Brain microvascular endothelial cell (primary cell): Measurements from ENCODE around the gene TRIM47.

Experiments
- DNase-seq: peaks from one replicate; pipeline ENCODE4 v3.0.0-alpha.2; 2020
- H3K27ac ChIP-seq: fragments of 250-450 bp; sonication (Bioruptor Pico); 2 replicates; pipeline ENCODE4 v1.5.1; 2020; ENCODE audit warnings: mild to moderate bottlenecking, moderate library complexity
- H3K27me3 ChIP-seq: fragments of 250-450 bp; sonication (Bioruptor Pico); replicated peaks from 2 replicates; pipeline ENCODE4 v1.5.1; 2020; ENCODE audit warnings: mild to moderate bottlenecking
- H3K36me3 ChIP-seq: fragments of 250-450 bp; sonication (Bioruptor Pico); replicated peaks from 2 replicates; pipeline ENCODE4 v1.5.1; 2020; ENCODE audit warnings: mild to moderate bottlenecking
- H3K4me3 ChIP-seq: 2 replicates; pipeline ENCODE4 v1.5.1; 2011; ENCODE audit warnings: low read depth, mild to moderate bottlenecking, control low read depth, low read length, moderate library complexity
- CTCF ChIP-seq: IDR thresholded peaks from 2 replicates; pipeline ENCODE4 v1.5.1; 2011; ENCODE audit warnings: low read depth, mild to moderate bottlenecking, moderate library complexity, low read length, control low read depth, inconsistent platforms; ENCODE audit errors: missing control alignments
- in situ Hi-C: cut with HindIII; loops from 2 replicates; pipeline ENCODE4 v1.10.0; 2017; ENCODE audit warnings: low sequenced_read_pairs, low pct_ligation_motif_present

TRIM47 gene

GRCh38 chr17:75850928-75851692 is 27.3 kb downstream of the TRIM47 start:
- Histone ChIP-seq H3K27ac (no peak overlapping the region), H3K4me3 (no peak overlapping the region), H3K27me3 (no peaks in the 10 kb centered on the region), H3K36me3 (peaks cover 51% of the 10 kb centered on the region)
- TF ChIP-seq CTCF = no peak
- DNase-seq = no peak
- in situ Hi-C loops = no loop called here

GRCh38 chr17:75849724-75850123 is 28.7 kb downstream of the TRIM47 start:
- Histone ChIP-seq H3K4me3 (no peak overlapping the region), H3K27me3 (no peaks in the 10 kb centered on the region), H3K27ac (no peak overlapping the region), H3K36me3 (peaks cover 55% of the 10 kb centered on the region)
- no peak for TF ChIP-seq CTCF
- no peak for DNase-seq
- in situ Hi-C loops = no loop called here

- Histone ChIP-seq H3K27me3 (no peaks in the 10 kb centered on the region), H3K36me3 (peaks cover 55% of the 10 kb centered on the region), H3K4me3 (no peak overlapping the region), H3K27ac (no peak overlapping the region)
- in situ Hi-C loops = no loop called here
- no peak for DNase-seq
- TF ChIP-seq CTCF = no peak
Measured at GRCh38 chr17:75849279-75849646, 29.1 kb downstream of the TRIM47 start.

- Histone ChIP-seq H3K4me3 (no peak overlapping the region), H3K27me3 (no peaks in the 10 kb centered on the region), H3K27ac (no peak overlapping the region), H3K36me3 (peaks cover 55% of the 10 kb centered on the region)
- DNase-seq = no peak
- in situ Hi-C loops = no loop called here
- peak; percentile 84 for TF ChIP-seq CTCF
Measured at GRCh38 chr17:75848523-75849278, 29.7 kb downstream of the TRIM47 start.

- no peak for DNase-seq
- no peak for TF ChIP-seq CTCF
- in situ Hi-C loops = no loop called here
- H3K27me3 ChIP-seq = no peaks in the 10 kb centered on the region
- no peak overlapping the region for H3K27ac ChIP-seq
- no peak overlapping the region for H3K4me3 ChIP-seq
- peaks cover 55% of the 10 kb centered on the region for H3K36me3 ChIP-seq
Measured at GRCh38 chr17:75847614-75848522, 30.5 kb downstream of the TRIM47 start.
